ENCODE measurements around the gene KANSL1L. TPM values are rescaled to one million over a fixed set of nuclear protein-coding genes. Genes with fewer than 3 reads are reported as not detected.

Gene KANSL1L, protein sequence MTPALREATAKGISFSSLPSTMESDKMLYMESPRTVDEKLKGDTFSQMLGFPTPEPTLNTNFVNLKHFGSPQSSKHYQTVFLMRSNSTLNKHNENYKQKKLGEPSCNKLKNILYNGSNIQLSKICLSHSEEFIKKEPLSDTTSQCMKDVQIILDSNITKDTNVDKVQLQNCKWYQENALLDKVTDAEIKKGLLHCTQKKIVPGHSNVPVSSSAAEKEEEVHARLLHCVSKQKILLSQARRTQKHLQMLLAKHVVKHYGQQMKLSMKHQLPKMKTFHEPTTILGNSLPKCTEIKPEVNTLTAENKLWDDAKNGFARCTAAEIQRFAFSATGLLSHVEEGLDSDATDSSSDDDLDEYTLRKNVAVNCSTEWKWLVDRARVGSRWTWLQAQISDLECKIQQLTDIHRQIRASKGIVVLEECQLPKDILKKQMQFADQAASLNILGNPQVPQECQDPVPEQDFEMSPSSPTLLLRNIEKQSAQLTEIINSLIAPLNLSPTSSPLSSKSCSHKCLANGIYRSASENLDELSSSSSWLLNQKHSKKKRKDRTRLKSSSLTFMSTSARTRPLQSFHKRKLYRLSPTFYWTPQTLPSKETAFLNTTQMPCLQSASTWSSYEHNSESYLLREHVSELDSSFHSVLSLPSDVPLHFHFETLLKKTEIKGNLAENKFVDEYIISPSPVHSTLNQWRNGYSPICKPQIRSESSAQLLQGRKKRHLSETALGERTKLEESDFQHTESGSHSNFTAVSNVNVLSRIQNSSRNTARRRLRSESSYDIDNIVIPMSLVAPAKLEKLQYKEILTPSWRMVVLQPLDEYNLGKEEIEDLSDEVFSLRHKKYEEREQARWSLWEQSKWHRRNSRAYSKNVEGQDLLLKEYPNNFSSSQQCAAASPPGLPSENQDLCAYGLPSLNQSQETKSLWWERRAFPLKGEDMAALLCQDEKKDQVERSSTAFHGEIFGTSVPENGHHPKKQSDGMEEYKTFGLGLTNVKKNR
- total RNA-seq, result 1 to 10 TPM; 4.4 to 4.8 TPM

DNA sequence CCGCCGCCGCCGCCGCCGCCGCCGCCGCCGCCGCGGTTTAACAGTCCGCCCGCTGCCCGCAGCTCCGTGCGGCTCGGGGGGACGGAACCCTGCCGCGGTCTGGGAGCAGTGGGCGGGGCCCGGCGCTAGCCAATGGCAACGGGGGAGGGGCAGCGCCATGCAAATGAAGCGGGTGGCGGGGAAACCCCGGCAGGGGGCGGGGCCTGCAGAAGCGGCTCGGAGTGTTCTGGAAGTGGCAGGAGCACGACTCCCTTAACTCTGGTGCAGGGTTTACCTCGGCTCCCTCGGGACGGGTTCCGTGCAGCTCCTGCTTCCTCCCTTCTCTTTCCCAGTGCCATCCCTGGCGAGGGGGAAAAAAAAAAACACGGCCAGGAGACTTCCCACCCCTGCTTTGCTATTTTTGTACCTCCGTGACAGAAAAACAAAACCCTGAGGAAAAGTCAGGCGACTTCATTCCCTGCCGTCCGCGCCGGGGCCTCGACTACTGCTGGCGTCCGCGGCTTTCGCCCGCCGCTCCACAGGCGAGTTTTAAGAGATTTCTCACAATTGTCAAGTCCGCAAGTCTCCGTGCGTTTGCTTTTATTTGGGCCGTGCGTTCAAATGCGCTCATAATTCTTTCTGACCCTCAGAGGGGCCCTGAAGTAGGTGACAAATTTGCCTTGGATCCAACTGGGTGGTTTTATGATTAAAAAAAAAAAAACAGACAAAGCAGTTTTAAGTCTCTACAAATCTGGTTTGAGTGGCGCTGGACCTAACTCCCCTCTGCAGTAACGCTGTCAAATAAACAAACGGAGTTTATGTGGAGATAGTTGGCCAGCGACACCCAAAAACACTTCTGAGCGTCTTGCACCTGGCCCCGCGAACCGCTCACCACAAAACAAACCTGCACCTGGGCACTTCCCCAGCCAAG, at the start of gene KANSL1L:
Gene KANSL1L (minus strand): TSS at position 101 of the 910 bp plus-strand sequence. CDS start 16,827 bp downstream, outside the sequence.
- H3K9me3 Mint-ChIP-seq, result no peaks in the 10 kb centered on the region
- intact Hi-C loops (cut with micrococcal nuclease), result loop anchor here (1.0 to 2.0 kb wide), 3 partner anchors 9 to 305 kb away; partner anchors contain the start of gene LANCL1

DNA sequence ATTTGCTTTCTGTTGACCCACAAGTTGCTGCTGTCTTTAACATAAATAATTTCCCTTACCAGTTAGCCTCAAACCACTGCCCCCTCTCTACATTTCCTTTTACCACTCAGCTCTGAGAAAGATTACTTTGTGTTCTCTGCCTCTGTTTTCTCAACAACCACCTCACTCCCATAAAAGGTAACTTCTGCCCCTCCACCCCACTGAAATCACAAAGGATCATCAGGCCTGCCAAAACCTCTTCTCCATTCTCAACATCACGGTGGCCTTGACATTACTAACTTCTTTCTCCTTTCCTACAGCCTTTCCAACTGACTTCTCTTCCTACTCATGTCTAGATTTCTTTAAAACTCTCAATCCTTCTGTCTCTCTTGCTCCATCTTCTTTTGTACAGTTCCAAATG, 43.9 kb upstream of the KANSL1L start:
- no peak overlapping the region for H3K4me3 Mint-ChIP-seq
- CTCF ChIA-PET, result interaction anchor here (1.4 kb wide), 1 partner anchor 237 kb away, joined by 3 read pairs; no protein-coding TSS in a partner anchor
- peaks cover 6% of the 10 kb centered on the region for H3K27me3 Mint-ChIP-seq (ENCODE audit: low read depth)
- H3K9me3 Mint-ChIP-seq, result no peaks in the 10 kb centered on the region
- intact Hi-C loops (cut with micrococcal nuclease), result no loop called here
- no peak overlapping the region for H3K27ac Mint-ChIP-seq
- DNase-seq, result no peak
- H3K36me3 Mint-ChIP-seq (ENCODE audit: low read depth), result no peaks in the 10 kb centered on the region
- H3K4me1 Mint-ChIP-seq (ENCODE audit: low read depth), result no peaks in the 10 kb centered on the region

More for the DNA sequence above, at the start of gene KANSL1L:
- H3K27ac Mint-ChIP-seq, result peak within 1 kb of the TSS; percentile 96
- H3K27me3 Mint-ChIP-seq (ENCODE audit: low read depth), result peaks cover 3% of the 10 kb centered on the region
- no peaks in the 10 kb centered on the region for H3K36me3 Mint-ChIP-seq (ENCODE audit: low read depth)
- H3K4me1 Mint-ChIP-seq (ENCODE audit: low read depth), result peaks cover 20% of the 10 kb centered on the region
- CTCF ChIA-PET, result no interaction called here
- DNase-seq, result peak; percentile 95
- peak within 1 kb of the TSS; percentile 98 for H3K4me3 Mint-ChIP-seq

DNA sequence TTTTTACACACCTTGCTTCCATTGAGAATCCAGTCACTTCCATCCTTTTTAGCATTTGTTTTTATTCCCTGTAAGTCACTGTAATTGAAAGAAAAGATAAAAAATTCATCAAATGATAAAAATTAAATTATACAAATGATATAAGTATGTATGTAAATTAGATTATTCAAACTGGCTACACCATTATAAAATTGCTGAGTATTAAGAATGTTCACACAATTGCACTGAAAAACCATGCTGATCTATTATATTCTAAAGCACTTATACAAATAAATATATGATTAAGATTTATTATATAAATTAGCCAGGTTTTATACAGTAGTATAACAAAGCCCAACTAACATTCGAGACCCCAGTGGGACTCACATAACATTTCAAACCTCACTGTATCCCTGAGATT, 39.0 kb upstream of the KANSL1L start:
- CTCF ChIA-PET, result interaction anchor here (1.9 kb wide), 1 partner anchor 11 kb away, joined by 7 read pairs; no protein-coding TSS in a partner anchor
- intact Hi-C loops (cut with micrococcal nuclease), result no loop called here
- Mint-ChIP-seq H3K27me3 (ENCODE audit: low read depth) (peaks cover 8% of the 10 kb centered on the region), H3K9me3 (no peaks in the 10 kb centered on the region), H3K4me1 (ENCODE audit: low read depth) (no peaks in the 10 kb centered on the region), H3K4me3 (no peak overlapping the region), H3K27ac (no peak overlapping the region), H3K36me3 (ENCODE audit: low read depth) (no peaks in the 10 kb centered on the region)
- no peak for DNase-seq

DNA sequence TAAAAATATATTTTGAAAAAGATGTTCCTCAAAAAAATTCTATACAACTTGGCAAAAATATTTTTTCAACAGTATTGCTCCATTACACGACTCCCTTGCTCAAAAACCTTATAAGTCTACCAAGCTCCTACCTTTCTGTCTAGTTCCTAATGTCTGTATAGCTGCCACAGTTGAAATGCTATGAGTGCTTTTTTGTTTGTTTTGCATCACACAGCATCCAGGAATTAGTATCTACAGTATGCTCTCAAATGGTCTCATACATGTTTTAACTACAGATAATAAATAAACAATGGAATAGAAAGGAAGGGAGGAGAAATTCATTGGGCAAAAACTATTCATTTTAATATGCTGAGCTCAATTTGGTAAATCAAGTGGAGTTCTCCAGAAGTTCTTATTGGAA, 36.7 kb upstream of the KANSL1L start:
- no peaks in the 10 kb centered on the region for H3K36me3 Mint-ChIP-seq (ENCODE audit: low read depth)
- no peak for DNase-seq
- intact Hi-C loops (cut with micrococcal nuclease), result no loop called here
- H3K4me1 Mint-ChIP-seq (ENCODE audit: low read depth), result no peaks in the 10 kb centered on the region
- no peak overlapping the region for H3K27ac Mint-ChIP-seq
- no peak overlapping the region for H3K4me3 Mint-ChIP-seq
- H3K27me3 Mint-ChIP-seq (ENCODE audit: low read depth), result peaks cover 10% of the 10 kb centered on the region
- no peaks in the 10 kb centered on the region for H3K9me3 Mint-ChIP-seq
- CTCF ChIA-PET, result interaction anchor here (0.8 kb wide), 1 partner anchor 13 kb away, joined by 5 read pairs; no protein-coding TSS in a partner anchor

DNA sequence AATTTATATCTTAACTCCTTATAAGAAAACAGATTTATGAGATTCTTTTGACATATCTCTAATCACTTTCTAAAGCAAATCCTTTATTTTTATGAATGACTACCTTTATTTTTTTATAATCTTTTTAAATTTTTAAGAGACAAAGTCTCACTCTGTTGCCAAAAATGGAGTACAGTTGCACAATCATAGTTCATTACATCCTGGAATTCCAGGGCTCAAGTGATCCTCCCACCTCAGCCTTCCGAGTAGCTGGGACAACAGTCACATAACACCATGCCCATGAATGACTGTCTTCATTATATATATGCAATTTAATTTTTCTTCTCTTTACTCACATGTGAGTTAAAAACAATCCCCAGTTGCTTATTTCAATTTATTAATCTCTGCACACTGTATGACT, 32.3 kb upstream of the KANSL1L start:
- Mint-ChIP-seq H3K27ac (no peak overlapping the region), H3K9me3 (no peaks in the 10 kb centered on the region)

DNA sequence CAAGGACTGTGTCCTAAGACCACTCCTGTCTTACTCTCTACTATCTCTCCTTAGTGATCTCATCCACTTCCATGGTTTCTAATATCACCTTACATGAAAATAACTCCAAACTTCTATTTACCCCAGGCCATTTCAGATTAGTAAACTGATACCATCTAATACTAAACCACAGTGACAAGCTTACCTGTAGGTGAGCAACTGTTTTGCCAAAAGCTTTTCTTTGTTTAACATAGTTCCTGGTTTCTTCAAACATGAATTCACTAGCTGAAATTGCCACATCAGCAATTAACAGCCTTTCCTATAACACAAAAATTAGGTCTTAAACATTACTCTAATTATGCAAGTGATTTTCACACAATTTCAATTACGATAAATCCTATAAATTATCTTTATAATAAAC, 31.9 kb upstream of the KANSL1L start:
- DNase-seq, result no peak
- intact Hi-C loops (cut with micrococcal nuclease), result no loop called here

More for the DNA sequence above, 32.3 kb upstream of the KANSL1L start:
- Mint-ChIP-seq H3K4me3 (no peak overlapping the region), H3K36me3 (ENCODE audit: low read depth) (no peaks in the 10 kb centered on the region), H3K4me1 (ENCODE audit: low read depth) (no peaks in the 10 kb centered on the region), H3K27me3 (ENCODE audit: low read depth) (peaks cover 11% of the 10 kb centered on the region)
- DNase-seq, result no peak
- intact Hi-C loops (cut with micrococcal nuclease), result no loop called here
- CTCF ChIA-PET, result interaction anchor here (0.8 kb wide), 1 partner anchor 22 kb away, joined by 3 read pairs; no protein-coding TSS in a partner anchor

DNA sequence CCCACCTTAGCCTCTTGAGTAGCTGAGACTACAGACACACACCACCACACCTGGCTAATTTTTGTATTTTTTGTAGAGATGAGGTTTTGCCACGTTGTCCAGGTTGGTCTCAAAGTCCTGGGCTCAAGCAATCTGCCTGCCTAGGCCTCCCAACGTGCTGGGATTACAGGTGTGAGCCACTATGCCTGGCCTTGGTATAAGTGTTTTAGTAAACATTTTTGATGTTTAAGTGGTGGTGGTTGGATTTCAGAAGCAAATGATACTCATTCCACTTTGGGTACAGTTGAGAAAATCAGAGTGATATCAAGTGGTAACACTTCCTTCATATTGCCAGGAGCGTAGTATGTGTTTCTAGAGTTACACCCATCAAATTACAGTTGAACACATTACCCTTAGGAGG, 28.6 kb upstream of the KANSL1L start:
- no peaks in the 10 kb centered on the region for H3K9me3 Mint-ChIP-seq
- CTCF ChIA-PET, result interaction anchor here (0.7 to 5.7 kb wide), 5 partner anchors 23 to 400 kb away, joined by 3 to 129 read pairs (median 4); no protein-coding TSS in a partner anchor
- intact Hi-C loops (cut with micrococcal nuclease), result loop anchor here (1.0 to 5.0 kb wide), 7 partner anchors 127 to 1803 kb away; no protein-coding TSS in a partner anchor

More for the DNA sequence above, 31.9 kb upstream of the KANSL1L start:
- CTCF ChIA-PET, result no interaction called here
- no peaks in the 10 kb centered on the region for H3K9me3 Mint-ChIP-seq
- H3K4me1 Mint-ChIP-seq (ENCODE audit: low read depth), result peaks cover 2% of the 10 kb centered on the region
- H3K27me3 Mint-ChIP-seq (ENCODE audit: low read depth), result peaks cover 11% of the 10 kb centered on the region
- no peak overlapping the region for H3K4me3 Mint-ChIP-seq
- no peaks in the 10 kb centered on the region for H3K36me3 Mint-ChIP-seq (ENCODE audit: low read depth)
- no peak overlapping the region for H3K27ac Mint-ChIP-seq

DNA sequence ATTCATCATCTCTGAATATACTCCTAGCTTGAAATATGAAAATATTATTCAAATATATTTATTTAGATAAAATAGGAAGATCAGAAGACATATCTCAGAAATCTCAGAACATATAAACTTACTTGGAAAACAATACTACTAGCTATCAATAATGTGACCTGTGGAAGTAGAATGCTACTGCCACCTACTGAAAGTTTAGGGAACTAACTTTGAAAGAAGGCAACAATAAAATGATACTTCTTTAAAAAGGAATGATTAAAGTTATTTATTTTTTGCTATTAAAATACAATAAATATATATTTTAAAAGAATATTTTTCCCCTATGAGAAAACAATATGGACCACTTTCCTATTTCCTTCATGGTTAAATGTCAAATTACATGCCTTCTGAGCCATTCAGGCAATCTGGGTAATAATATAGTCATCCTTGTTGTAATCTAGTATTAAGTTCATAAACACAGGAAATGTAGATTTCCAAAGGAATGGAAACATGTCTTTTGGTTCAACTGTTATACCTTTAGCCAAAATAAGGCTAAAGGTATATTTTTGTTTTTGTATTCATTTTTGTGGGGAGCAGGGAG, 28.1 kb upstream of the KANSL1L start:
- H3K9me3 Mint-ChIP-seq, result no peaks in the 10 kb centered on the region
- CTCF ChIA-PET, result interaction anchor here (0.6 to 5.7 kb wide), 28 partner anchors 10 to 864 kb away, joined by 3 to 129 read pairs (median 4); no protein-coding TSS in a partner anchor
- H3K4me3 Mint-ChIP-seq, result no peak overlapping the region
- peaks cover 6% of the 10 kb centered on the region for H3K27me3 Mint-ChIP-seq (ENCODE audit: low read depth)
- no peak for DNase-seq
- H3K4me1 Mint-ChIP-seq (ENCODE audit: low read depth), result peaks cover 2% of the 10 kb centered on the region
- H3K36me3 Mint-ChIP-seq (ENCODE audit: low read depth), result no peaks in the 10 kb centered on the region
- intact Hi-C loops (cut with micrococcal nuclease), result loop anchor here (1.0 to 5.0 kb wide), 7 partner anchors 126 to 1802 kb away; no protein-coding TSS in a partner anchor
- no peak overlapping the region for H3K27ac Mint-ChIP-seq

More for the DNA sequence above, 28.6 kb upstream of the KANSL1L start:
- H3K4me3 Mint-ChIP-seq, result no peak overlapping the region
- H3K27ac Mint-ChIP-seq, result no peak overlapping the region
- no peaks in the 10 kb centered on the region for H3K36me3 Mint-ChIP-seq (ENCODE audit: low read depth)
- peaks cover 6% of the 10 kb centered on the region for H3K27me3 Mint-ChIP-seq (ENCODE audit: low read depth)
- peaks cover 2% of the 10 kb centered on the region for H3K4me1 Mint-ChIP-seq (ENCODE audit: low read depth)
- DNase-seq, result no peak

DNA sequence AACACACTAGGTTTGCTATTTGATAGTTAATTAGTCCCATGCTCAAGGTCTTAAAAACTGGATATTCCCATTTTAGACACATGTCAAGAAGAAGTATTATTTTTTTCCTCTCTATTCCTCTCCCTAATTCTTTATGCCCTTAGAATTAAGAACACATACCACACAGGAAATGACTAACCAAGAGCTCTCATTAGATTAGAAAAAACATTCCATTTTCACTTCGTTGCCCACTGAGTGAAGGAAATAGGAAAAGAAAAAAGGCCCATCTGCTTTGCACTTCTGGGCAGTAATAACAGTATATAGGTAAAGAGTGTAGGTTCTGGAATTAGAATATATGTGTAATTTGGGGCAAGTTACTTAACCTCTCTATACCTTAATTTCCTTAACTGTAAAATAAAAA, 27.1 kb upstream of the KANSL1L start:
- intact Hi-C loops (cut with micrococcal nuclease), result loop anchor here (5.0 kb wide), 4 partner anchors 236 to 1801 kb away; no protein-coding TSS in a partner anchor
- CTCF ChIA-PET, result interaction anchor here (0.6 to 5.7 kb wide), 22 partner anchors 9 to 864 kb away, joined by 3 to 129 read pairs (median 4); no protein-coding TSS in a partner anchor
- no peak overlapping the region for H3K27ac Mint-ChIP-seq
- no peaks in the 10 kb centered on the region for H3K9me3 Mint-ChIP-seq
- H3K4me3 Mint-ChIP-seq, result no peak overlapping the region
- peaks cover 2% of the 10 kb centered on the region for H3K4me1 Mint-ChIP-seq (ENCODE audit: low read depth)
- H3K27me3 Mint-ChIP-seq (ENCODE audit: low read depth), result peaks cover 6% of the 10 kb centered on the region
- no peak for DNase-seq
- H3K36me3 Mint-ChIP-seq (ENCODE audit: low read depth), result no peaks in the 10 kb centered on the region

DNA sequence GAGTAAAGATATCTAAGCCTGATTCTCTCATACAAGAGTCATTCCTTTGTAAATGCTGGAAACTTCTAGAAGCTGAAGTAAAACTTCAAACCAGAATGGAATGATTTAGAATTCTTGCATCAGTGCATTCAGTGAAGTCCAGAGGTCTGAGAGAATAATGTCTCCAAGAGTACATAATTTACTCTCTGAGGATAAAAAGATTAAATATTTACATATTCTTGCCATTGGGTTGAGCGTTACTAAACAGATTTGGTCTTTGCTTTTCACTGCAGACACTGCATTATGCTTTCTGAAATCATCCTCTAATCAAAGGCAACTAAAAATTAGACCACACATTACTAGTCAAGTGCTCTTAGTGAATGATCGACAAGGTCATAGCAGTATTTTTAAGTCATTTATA, 26.5 kb upstream of the KANSL1L start:
- Mint-ChIP-seq H3K4me1 (ENCODE audit: low read depth) (peaks cover 2% of the 10 kb centered on the region), H3K4me3 (no peak overlapping the region), H3K9me3 (no peaks in the 10 kb centered on the region), H3K27me3 (ENCODE audit: low read depth) (peaks cover 2% of the 10 kb centered on the region), H3K36me3 (ENCODE audit: low read depth) (no peaks in the 10 kb centered on the region), H3K27ac (no peak overlapping the region)
- DNase-seq, result no peak
- intact Hi-C loops (cut with micrococcal nuclease), result loop anchor here (5.0 kb wide), 4 partner anchors 235 to 1800 kb away; no protein-coding TSS in a partner anchor
- CTCF ChIA-PET, result interaction anchor here (1.1 to 5.7 kb wide), 6 partner anchors 8 to 290 kb away, joined by 3 to 129 read pairs (median 3); no protein-coding TSS in a partner anchor
